Adrenal gland (tissue), 12 donors: ENCODE measurements around the gene CCDC91. TPM values are rescaled to one million over a fixed set of nuclear protein-coding genes. Genes with fewer than 3 reads are reported as not detected.

Source experiments
- DNase-seq, 7 donors: peaks; one replicate each; pipeline ENCODE4 v3.0.0-alpha.2; 2019 to 2020
- H3K27ac ChIP-seq, 5 donors: fragments of 200-600 bp; sonication (generic) in 4 of 5; 1 replicate in 3 of 5; 2 replicates in 2 of 5; pipeline versions ENCODE4 v1.5.1 to v1.8.0; 2016 to 2020; ENCODE audit warnings: mild to moderate bottlenecking in 1 of 5
- H3K27me3 ChIP-seq: fragments of 200-600 bp; 2 replicates; pipeline ENCODE4 v1.8.0; 2021
- H3K36me3 ChIP-seq, 2 donors: fragments of 200-600 bp; replicated peaks in 1 of 2; 1 replicate in 1 of 2; 2 replicates in 1 of 2; pipeline versions ENCODE4 v1.5.1 to v1.8.0; 2018 to 2022
- H3K4me1 ChIP-seq, 2 donors: fragments of 200-600 bp; replicated peaks in 1 of 2; 1 replicate in 1 of 2; 2 replicates in 1 of 2; pipeline versions ENCODE4 v1.5.1 to v1.8.0; 2018 to 2021
- H3K4me3 ChIP-seq, 4 donors: fragments of 200-600 bp; sonication (generic) in 3 of 4; one replicate each; pipeline ENCODE4 v1.5.1; 2016 to 2018
- H3K9me3 ChIP-seq, 3 donors: fragments of 200-600 bp; sonication (generic) in 1 of 3; replicated peaks in 1 of 3; 1 replicate in 2 of 3; 2 replicates in 1 of 3; pipeline versions ENCODE4 v1.5.1 to v1.8.0; 2016 to 2021
- CTCF ChIP-seq, 6 experiments: fragments of 450-650 bp in 4 of 6; fragments of 200-600 bp in 2 of 6; sonication (generic) in 1 of 6; IDR thresholded peaks; 1 replicate in 5 of 6; 2 replicates in 1 of 6; pipeline versions ENCODE4 v1.5.1 to v1.8.0; 2016 to 2021; ENCODE audit warnings: antibody characterized with exemption in 6 of 6, mild to moderate bottlenecking in 2 of 6, moderate library complexity in 1 of 6
- POLR2A ChIP-seq, 2 donors: fragments of 450-650 bp; IDR thresholded peaks; one replicate each; pipeline ENCODE4 v1.6.1; 2017; ENCODE audit warnings: antibody characterized with exemption in 2 of 2, mild to moderate bottlenecking in 2 of 2, moderate library complexity in 1 of 2
- WGBS, 4 donors: extraction: QIAGEN DNeasy Blood & Tissue Kit in 2 of 4; methylation state at CpG; one replicate each; pipeline versions ENCODE4 v1.1.5 to v1.1.7; 2013 to 2017; 5-methylcytosine and 5-hydroxymethylcytosine counted together
- intact Hi-C, 2 donors: fragments of 100-400 bp; cut with DNase I; formaldehyde crosslinking; loops; one replicate each; pipeline versions ENCODE4 v1.14.1 to v1.15.0; 2022 to 2023
- polyA plus RNA-seq, 3 donors: library from polyadenylated mRNA; stranded (reverse); fragments of 200-250 nt in 2 of 3; fragments of 350-450 nt in 1 of 3; fragmentation: Illumina TruSeq in 1 of 3; extraction: RNeasy Lipid Tissue Mini Kit (QIAGEN cat#74804) in 1 of 3; gene quantifications; one replicate each; pipeline ENCODE4 v1.2.3, GENCODE V29; 2013 to 2014
- total RNA-seq, 9 donors: library from RNA; depleted of rRNA in 4 of 9; stranded (reverse); fragments of >200 nt in 4 of 9; fragments of 120-200 nt in 1 of 9; fragmentation: NEBNext Ultra II Directional in 1 of 9; extraction: Animal tissue kit (Norgen Biotek cat#: 25700) in 1 of 9; gene quantifications; one replicate each; pipeline versions ENCODE4 v1.1.0 to v1.2.4, GENCODE V29; 2013 to 2023
- donor health status: healthy with polysubstance abuse.
- donor health status: Bipolar disorder and iron deficiency.
- donor health status: DM: yes; HTN: yes; CAD: no.
- donor health status: DM: no; HTN: no; CAD: no.
- donor health status: DM: no; HTN: no; CAD: no.
- donor health status: DM: yes; HTN: yes; CAD: no.

CCDC91 gene
- total and polyA plus RNA-seq, 12 donors, result 9.1 to 56.7 (median 33.1) TPM

- Histone ChIP-seq H3K4me1 (no peaks in the 10 kb centered on the region), H3K27me3 (no peaks in the 10 kb centered on the region), H3K27ac (no peak overlapping the region), H3K36me3 (no peaks in the 10 kb centered on the region), H3K9me3 (no peaks in the 10 kb centered on the region), H3K4me3 (no peak overlapping the region)
- TF ChIP-seq POLR2A (IDR thresholded peaks at IDR 0.05), result no peak
- TF ChIP-seq CTCF (IDR thresholded peaks at IDR 0.05), result no peak
- DNase-seq, result no peak
- intact Hi-C loops, result no loop called here
These were observed 255.8 kb downstream of the CCDC91 start for GRCh38 chr12:28446031-28446430.

- Histone ChIP-seq H3K4me1 (peaks cover 0 to 5% of the 10 kb centered on the region in 2 donors), H3K27me3 (no peaks in the 10 kb centered on the region), H3K36me3 (no peaks in the 10 kb centered on the region), H3K4me3 (no peak overlapping the region), H3K27ac (no peak overlapping the region), H3K9me3 (no peaks in the 10 kb centered on the region)
- no peak for DNase-seq
- 81 to 84% (median 82%) methylated on average over 4 of the region's 4 CpGs for WGBS, 4 donors
- TF ChIP-seq CTCF (IDR thresholded peaks at IDR 0.05) (no peak), POLR2A (IDR thresholded peaks at IDR 0.05) (no peak)
- intact Hi-C loops, result no loop called here
These were observed 263.4 kb downstream of the CCDC91 start for GRCh38 chr12:28453686-28454085.

GRCh38 chr12:28456934-28457710, 266.9 kb downstream of the CCDC91 start:
- 59 to 66% (median 62%) methylated on average over 5 of the region's 5 CpGs for WGBS, 4 donors
- H3K27ac ChIP-seq, result no peak overlapping the region
- intact Hi-C loops, result no loop called here

GRCh38 chr12:28457785-28458184, 267.5 kb downstream of the CCDC91 start:
- DNase-seq, result no peak
- Histone ChIP-seq H3K9me3 (no peaks in the 10 kb centered on the region), H3K27ac (no peak overlapping the region), H3K27me3 (no peaks in the 10 kb centered on the region), H3K4me1 (peaks cover 0 to 5% of the 10 kb centered on the region in 2 donors), H3K36me3 (no peaks in the 10 kb centered on the region), H3K4me3 (no peak overlapping the region)
- TF ChIP-seq CTCF (IDR thresholded peaks at IDR 0.05) (no peak), POLR2A (IDR thresholded peaks at IDR 0.05) (no peak)
- intact Hi-C loops, result no loop called here
- 53 to 62% (median 60%) methylated on average over 3 of the region's 3 CpGs for WGBS, 4 donors

More at GRCh38 chr12:28456934-28457710, 266.9 kb downstream of the CCDC91 start:
- DNase-seq, result peak in 1 of 7 donors; percentile 3
- Histone ChIP-seq H3K36me3 (no peaks in the 10 kb centered on the region), H3K4me1 (peaks cover 0 to 5% of the 10 kb centered on the region in 2 donors), H3K9me3 (no peaks in the 10 kb centered on the region), H3K4me3 (no peak overlapping the region), H3K27me3 (no peaks in the 10 kb centered on the region)
- TF ChIP-seq POLR2A (IDR thresholded peaks at IDR 0.05) (no peak), CTCF (IDR thresholded peaks at IDR 0.05) (no peak)
